Neuron (in vitro differentiated cells): Measurements from ENCODE around the gene AFAP1.

Experiments
- H2AFZ ChIP-seq: one replicate; pipeline ENCODE4 v1.6.1; 2013; ENCODE audit warnings: low read depth, mild to moderate bottlenecking, inconsistent platforms, low read length, moderate library complexity
- H3K27me3 ChIP-seq: one replicate; pipeline ENCODE4 v1.6.1; 2013; ENCODE audit warnings: low read length; ENCODE audit not compliant: insufficient read depth
- H3K36me3 ChIP-seq: one replicate; pipeline ENCODE4 v1.6.1; 2013; ENCODE audit warnings: low read length; ENCODE audit not compliant: insufficient read depth
- H3K4me1 ChIP-seq: one replicate; pipeline ENCODE4 v1.6.1; 2013; ENCODE audit warnings: low read length; ENCODE audit not compliant: insufficient read depth
- H3K4me3 ChIP-seq: 2 replicates; pipeline ENCODE4 v1.5.1; 2013; ENCODE audit warnings: mild to moderate bottlenecking, low read length, moderate library complexity
- H3K9me3 ChIP-seq: one replicate; pipeline ENCODE4 v1.6.1; 2013; ENCODE audit warnings: low read length

The AFAP1 gene

DNA sequence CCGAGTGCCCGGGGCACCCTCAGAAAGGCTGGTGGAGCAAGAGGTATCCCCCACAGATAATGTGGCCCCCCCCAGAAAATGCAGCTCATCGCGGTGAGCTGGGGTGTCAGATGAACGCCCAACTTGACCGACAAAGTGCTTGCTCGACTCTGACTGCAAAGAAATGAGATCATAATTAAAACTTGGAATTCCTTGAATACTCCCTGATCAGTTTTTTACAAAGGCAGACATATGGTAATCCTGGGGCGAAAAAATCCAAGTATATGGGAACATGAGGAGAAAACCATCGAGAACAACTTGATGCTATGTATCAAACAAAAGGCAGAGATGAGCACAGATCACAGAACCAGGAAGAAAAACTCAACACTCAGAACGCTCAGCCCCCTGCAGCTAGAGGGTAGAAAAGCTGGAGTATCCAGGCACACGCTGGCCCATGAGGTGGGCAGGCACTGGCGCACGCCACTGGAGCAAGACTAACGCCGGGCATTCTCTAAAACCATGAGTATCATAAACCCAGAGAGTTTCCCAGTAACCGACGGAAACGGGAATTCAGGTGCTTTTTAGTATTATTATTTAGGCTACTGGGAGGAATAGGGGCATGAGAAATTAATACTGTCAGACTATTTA lies 127.3 kb downstream of the AFAP1 start:
- Histone ChIP-seq H3K27me3 (no peaks in the 10 kb centered on the region), H3K36me3 (peaks cover 12% of the 10 kb centered on the region), H3K4me3 (no peak overlapping the region), H3K9me3 (no peaks in the 10 kb centered on the region), H3K4me1 (peaks cover 5% of the 10 kb centered on the region), H2AFZ (no peak overlapping the region)

DNA sequence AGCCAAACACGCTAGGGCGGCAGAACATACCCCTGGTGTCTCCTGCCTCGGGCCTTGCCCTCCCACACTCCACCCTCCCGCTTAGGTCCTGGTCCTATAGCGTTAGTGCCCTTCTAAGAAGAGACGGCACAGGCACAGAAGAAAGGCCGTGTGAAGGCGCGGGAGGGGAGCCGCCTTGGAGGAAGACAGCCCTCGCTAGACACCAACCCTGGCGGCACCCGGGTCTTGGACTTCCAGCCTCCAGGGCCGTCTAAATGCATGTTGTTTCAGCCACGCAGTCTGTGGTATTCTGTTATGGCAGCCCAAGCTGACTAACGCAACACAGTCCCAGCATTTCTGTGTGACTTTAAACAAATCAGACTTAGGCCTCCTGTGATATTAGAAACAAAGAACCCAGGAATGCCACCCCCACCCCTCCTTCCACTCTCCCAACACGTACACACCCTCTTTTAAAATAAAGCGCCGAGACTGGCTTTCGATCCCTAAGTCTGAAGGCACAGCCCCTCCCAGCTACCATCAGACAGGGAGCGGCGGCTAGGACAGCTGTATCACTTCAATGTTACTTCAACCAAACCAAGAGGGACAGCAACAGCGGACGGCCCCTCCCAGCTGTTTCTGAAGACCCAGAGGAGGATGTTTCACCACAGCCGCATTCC lies 128.0 kb downstream of the AFAP1 start:
- no peak overlapping the region for H3K4me3 ChIP-seq
- peaks cover 12% of the 10 kb centered on the region for H3K36me3 ChIP-seq
- H2AFZ ChIP-seq: no peak overlapping the region
- no peaks in the 10 kb centered on the region for H3K9me3 ChIP-seq
- peaks cover 12% of the 10 kb centered on the region for H3K4me1 ChIP-seq
- H3K27me3 ChIP-seq: no peaks in the 10 kb centered on the region

DNA sequence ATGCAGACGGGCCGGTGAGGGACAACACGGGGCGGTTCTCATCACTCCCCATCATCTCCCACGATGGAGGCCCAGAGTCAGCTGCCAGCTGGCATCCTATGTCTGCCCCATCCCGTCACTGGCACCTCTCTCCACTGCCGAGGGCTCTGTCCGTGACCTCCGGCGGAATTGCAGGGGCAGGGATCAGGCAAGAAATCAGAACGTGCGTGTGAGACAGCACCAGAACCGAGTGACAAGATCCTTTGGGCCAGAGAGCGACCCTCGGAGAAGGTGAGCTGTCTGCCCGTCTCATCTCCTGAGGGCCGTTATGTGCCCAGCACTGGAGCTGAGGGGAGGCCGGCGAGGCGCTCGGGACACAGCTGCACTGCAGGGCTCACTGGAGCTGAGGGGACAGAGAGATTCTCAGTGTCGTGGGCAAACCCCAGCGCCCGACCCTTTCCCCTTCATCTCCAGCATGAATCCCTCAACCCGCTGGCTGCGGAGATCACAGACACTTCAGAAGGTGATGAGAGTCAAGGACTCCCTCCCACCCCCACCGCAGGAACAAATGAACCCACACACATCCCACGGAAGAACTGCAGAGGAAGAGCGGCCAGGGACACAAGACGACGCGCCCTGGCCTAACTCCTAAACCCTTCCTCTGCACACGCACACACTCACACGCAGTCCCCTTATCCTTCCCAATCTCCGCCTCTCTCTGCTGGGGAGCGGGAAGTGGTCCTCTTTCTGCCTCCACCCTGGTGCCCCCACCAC lies 128.7 kb downstream of the AFAP1 start:
- Histone ChIP-seq H3K27me3 (no peaks in the 10 kb centered on the region), H3K9me3 (no peaks in the 10 kb centered on the region), H3K4me3 (no peak overlapping the region), H2AFZ (no peak overlapping the region), H3K36me3 (peaks cover 12% of the 10 kb centered on the region), H3K4me1 (peaks cover 19% of the 10 kb centered on the region)

DNA sequence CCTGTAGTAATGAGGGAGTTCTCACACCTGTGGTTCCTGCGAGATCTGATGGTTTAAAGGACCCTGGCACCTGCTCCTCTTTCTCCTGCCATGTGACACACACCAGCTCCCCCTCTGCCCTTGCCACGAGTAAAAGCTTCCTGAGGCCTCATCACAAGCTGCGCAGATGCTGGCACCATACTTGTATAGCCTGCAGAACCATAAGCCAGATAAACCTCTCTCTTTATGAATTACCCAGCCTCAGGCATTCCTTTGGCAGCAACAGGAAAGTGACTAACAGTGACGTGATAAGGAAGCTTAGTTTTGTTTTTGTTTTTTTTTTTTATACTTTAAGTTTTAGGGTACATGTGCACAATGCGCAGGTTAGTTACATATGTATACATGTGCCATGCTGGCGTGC lies 130.9 kb downstream of the AFAP1 start:
- H3K4me3 ChIP-seq: no peak overlapping the region
- peaks cover 25% of the 10 kb centered on the region for H3K4me1 ChIP-seq
- H3K9me3 ChIP-seq: no peaks in the 10 kb centered on the region
- H3K36me3 ChIP-seq: peaks cover 5% of the 10 kb centered on the region
- H3K27me3 ChIP-seq: no peaks in the 10 kb centered on the region
- H2AFZ ChIP-seq: no peak overlapping the region

DNA sequence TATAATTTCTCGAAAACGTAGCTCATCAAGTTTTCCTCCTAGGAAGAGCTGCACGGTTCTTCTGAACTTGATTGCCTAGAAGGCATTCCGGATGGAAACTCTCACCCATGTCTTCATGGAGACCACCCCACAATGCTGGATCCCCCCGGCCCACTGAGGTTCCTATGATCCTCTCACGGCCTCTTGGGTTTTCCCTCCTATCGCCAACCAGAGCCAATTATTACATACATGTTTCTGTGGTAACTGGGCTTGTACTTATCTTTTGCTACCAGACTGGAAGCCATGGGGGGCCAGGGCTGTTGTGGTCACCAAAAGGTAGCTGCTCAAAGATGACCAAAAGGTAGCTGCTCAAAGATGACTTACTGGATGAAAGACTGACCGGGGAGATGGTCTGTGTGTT lies 131.5 kb downstream of the AFAP1 start:
- Histone ChIP-seq H3K4me1 (peaks cover 25% of the 10 kb centered on the region), H3K36me3 (peaks cover 5% of the 10 kb centered on the region)

DNA sequence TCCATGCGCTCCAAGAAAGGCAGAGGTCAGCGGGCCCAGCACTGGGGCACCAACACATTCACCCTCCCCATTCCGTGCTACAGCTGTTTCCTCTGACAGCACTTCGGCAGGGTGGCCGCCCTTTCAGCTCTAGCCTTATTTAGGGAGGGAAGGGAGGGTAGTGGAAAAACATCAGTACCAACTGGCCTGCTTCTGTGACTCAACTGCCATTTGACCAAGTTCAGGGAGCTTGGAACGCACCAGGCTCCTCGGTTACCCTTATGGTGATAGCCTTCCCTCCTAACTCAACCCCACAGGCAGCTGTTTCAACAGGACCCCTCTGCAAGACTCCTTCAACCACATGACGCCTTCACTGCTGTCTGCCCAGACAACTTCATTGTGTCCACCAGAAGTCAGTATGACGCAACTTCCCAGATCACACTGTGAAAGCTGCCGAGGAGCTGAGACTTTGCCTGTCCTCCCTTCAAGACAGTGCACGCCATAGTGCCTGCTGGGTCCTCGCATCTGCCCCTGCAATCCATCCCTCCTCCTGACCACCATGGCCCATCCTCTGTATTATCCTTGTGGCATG lies 132.2 kb downstream of the AFAP1 start:
- Histone ChIP-seq H3K27me3 (no peaks in the 10 kb centered on the region), H3K36me3 (peaks cover 5% of the 10 kb centered on the region), H3K9me3 (no peaks in the 10 kb centered on the region), H2AFZ (no peak overlapping the region), H3K4me3 (no peak overlapping the region), H3K4me1 (peaks cover 25% of the 10 kb centered on the region)

More for the DNA sequence above, 131.5 kb downstream of the AFAP1 start:
- H3K9me3 ChIP-seq: no peaks in the 10 kb centered on the region
- H3K4me3 ChIP-seq: no peak overlapping the region
- H3K27me3 ChIP-seq: no peaks in the 10 kb centered on the region
- H2AFZ ChIP-seq: no peak overlapping the region

DNA sequence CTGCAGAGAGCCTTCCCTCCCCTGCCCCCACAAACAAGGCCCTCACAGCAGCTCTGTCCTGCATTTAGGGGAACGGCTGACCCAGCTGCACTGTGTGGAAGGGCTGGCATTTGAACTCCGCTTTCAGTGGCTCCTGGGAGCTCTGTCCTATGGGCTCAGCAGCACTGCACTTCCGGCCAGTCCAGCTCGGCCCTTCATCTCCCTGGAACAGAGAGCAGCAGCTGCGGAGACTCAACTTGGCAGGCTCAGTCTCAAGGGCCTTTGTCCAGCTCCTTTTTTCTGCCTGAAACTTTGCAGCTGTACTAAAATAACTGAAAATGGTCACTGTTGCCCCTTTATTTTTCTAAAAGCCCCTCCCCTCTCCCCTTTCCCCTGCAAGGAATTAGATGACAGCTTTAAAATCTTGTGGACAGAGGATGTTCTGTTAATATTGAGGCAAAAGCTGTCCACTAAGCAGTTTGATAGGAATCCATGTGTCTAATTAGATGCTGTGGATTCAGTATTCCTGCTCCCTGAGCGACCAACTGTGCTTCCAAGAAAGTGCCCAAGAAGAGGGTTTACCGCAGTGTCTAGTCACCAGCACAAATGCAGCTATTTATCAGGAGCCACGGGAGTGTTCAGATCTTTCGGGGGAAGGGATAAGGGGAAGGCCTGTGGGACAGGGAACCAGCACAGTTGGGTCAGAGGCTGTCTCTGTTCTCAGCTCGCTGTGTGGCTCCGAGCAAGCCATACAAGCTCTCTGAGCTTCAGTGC lies 133.1 kb downstream of the AFAP1 start:
- Histone ChIP-seq H2AFZ (no peak overlapping the region), H3K9me3 (no peaks in the 10 kb centered on the region), H3K4me1 (peaks cover 25% of the 10 kb centered on the region), H3K4me3 (no peak overlapping the region), H3K36me3 (peaks cover 5% of the 10 kb centered on the region), H3K27me3 (no peaks in the 10 kb centered on the region)

DNA sequence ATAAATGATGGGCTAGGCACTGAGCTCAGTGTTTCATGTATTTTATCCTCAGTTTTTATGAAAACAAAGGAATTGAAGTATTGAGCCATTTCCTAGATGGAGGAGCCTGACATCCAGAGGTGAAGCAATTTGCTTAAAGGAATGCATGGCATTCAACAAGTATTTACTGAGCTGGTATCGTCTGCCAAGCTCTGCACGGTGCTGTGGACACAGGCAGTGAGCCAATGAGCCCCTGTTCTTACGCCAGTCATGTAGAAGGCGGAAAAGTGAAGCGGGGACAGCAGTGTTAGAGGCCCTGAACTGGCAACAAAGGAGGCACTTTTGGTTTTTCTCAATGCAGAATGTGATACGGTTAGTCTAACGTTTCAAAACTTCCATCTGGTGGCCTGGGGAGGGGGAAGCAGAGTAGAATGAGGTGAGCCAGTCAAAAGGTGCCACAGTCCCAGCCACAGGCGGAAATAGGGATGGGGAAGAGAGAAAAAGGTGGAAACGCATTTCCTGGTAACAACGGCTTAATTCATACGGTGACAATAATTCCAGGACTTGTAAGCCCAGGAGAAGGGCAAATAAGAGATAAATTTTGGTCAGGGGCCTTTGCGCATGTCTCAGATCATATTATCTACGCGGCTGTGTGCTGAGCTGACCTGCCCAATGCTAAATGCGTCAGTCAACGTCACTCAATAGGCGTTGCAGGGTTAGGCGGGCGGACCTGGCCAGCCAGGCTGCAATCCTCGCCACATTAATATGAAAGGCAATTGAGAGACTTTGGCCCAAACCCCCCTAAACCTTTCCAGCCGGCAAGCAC lies 133.9 kb downstream of the AFAP1 start:
- Histone ChIP-seq H3K4me1 (peaks cover 25% of the 10 kb centered on the region), H3K27me3 (no peaks in the 10 kb centered on the region), H3K9me3 (no peaks in the 10 kb centered on the region), H3K4me3 (no peak overlapping the region), H2AFZ (no peak overlapping the region), H3K36me3 (peaks cover 5% of the 10 kb centered on the region)

DNA sequence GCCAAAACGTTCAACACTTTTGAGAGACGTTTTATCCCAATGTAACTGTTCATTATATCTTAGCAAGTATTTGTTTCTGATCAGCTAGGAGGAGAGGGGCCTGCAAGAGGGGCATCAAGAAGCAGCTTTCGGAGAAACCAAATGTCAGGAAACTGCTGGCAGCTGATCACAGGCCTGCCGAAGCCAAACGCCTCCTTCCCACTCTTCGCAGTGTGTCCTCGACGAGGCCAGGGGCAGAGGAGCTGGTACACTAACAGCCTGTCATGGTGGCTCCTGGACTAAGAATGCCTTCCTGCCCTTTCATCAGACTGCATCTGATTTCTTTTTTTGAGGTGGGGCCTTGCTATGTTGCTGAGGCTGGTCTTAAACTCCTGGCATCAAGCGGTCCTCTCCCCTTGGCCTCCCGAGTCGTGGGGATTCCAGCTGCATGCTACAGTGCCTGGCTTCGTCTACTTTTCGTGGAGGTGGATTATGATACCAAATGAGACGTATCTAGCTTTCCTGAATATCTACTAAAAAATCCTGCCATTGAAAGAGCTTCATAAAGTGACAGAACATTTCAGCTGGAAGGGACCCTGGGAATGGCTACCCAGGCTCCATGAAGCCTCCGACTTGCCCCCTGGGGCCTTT lies 134.8 kb downstream of the AFAP1 start:
- no peak overlapping the region for H2AFZ ChIP-seq
- H3K9me3 ChIP-seq: no peaks in the 10 kb centered on the region
- H3K36me3 ChIP-seq: peaks cover 9% of the 10 kb centered on the region
- H3K4me1 ChIP-seq: peaks cover 25% of the 10 kb centered on the region
- no peaks in the 10 kb centered on the region for H3K27me3 ChIP-seq
- no peak overlapping the region for H3K4me3 ChIP-seq

DNA sequence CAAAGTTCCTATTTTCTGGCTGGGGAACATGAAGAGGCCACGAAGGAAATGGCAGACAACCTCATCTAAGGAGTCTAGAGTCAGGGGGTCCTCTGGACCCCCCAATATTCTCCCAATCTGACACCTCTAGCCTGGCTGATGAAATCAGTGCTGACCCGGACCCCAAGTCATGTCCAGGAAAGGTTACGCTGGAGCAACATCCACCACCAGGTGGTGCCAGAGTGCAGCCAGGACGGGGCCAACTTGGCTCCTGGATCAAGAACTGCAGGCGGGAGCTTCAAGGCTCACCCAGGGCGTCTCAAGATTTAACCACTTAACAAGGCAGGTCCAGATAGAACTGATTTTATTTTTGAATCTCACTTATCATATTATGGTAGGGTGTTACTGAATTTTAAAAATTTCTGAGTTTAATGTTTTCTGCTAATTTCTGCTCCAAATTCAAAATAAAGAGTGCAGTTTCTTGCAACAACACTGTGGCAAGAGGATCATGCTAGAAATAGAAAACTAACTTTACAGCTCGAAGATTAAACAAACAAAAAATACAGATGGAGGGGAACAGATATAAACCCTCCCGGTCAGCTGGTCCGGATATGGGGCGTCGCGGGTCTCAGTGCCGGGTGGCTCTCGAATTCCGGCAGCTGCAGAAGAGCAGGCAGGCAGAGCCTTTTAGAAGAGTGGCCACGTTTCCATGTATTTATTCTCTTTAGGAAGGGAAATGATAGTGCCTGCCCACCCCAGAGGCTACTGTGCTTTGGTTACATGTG lies 135.5 kb downstream of the AFAP1 start:
- H2AFZ ChIP-seq: no peak overlapping the region
- peaks cover 5% of the 10 kb centered on the region for H3K36me3 ChIP-seq
- no peaks in the 10 kb centered on the region for H3K9me3 ChIP-seq
- H3K4me3 ChIP-seq: no peak overlapping the region
- H3K4me1 ChIP-seq: peaks cover 25% of the 10 kb centered on the region
- no peaks in the 10 kb centered on the region for H3K27me3 ChIP-seq

DNA sequence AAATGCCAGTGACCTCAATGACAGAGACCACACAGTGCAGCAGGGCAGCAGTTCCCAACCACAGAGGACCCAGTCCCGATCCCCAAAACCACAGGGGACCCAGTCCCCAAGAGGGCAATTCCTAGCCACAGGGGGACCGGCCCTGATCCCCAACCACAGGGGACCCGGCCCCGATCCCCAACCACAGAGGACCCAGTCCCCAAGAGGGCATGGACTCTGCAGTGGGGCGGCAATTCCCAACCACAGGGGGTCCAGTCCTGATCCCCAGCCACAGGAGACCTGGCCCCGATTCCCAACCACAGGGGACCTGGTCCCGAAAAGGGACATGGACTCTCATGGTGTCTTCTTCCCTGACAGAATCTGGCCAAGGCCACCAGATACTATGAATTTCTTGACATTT lies 136.3 kb downstream of the AFAP1 start:
- H3K36me3 ChIP-seq: peaks cover 8% of the 10 kb centered on the region
- no peaks in the 10 kb centered on the region for H3K27me3 ChIP-seq
- H3K4me1 ChIP-seq: peaks cover 25% of the 10 kb centered on the region
- H3K4me3 ChIP-seq: no peak overlapping the region
- peaks cover 2% of the 10 kb centered on the region for H3K9me3 ChIP-seq
- no peak overlapping the region for H2AFZ ChIP-seq
